Small intestine (tissue), 7 donors: ENCODE measurements around the gene TCP10L. TPM values are rescaled to one million over a fixed set of nuclear protein-coding genes. Genes with fewer than 3 reads are reported as not detected.
"Not testable (repeated sequence)": the region's sequence is repeated elsewhere in the genome, so short reads cannot be mapped to it uniquely, and the experiment has no call there.

ENCODE experiments used
- DNase-seq, 2 donors: peaks; one replicate each; pipeline versions ENCODE4 v3.0.0 to v3.0.0-alpha.2; 2013
- FAIRE-seq: peaks from 2 replicates; lab custom pipeline; 2012; peaks lifted over from hg19 to GRCh38; lab: Jason Lieb, UNC
- H3K27ac ChIP-seq, 3 donors: one replicate each; pipeline ENCODE4 v1.5.1; 2013; ENCODE audit warnings: low read length in 2 of 3, mild to moderate bottlenecking in 2 of 3, control low read depth in 1 of 3, inconsistent platforms in 1 of 3, low read depth in 1 of 3, moderate library complexity in 1 of 3
- H3K27me3 ChIP-seq, 3 donors: one replicate each; pipeline ENCODE4 v1.6.1; 2013; ENCODE audit warnings: low read length in 3 of 3, inconsistent platforms in 1 of 3; ENCODE audit not compliant: control insufficient read depth in 3 of 3, insufficient read depth in 3 of 3
- H3K36me3 ChIP-seq, 3 donors: one replicate each; pipeline ENCODE4 v1.6.1; 2013; ENCODE audit warnings: low read length in 3 of 3, inconsistent platforms in 1 of 3, low read depth in 1 of 3, mild to moderate bottlenecking in 1 of 3, moderate library complexity in 1 of 3; ENCODE audit not compliant: control insufficient read depth in 3 of 3, insufficient read depth in 2 of 3
- H3K4me1 ChIP-seq, 3 donors: one replicate each; pipeline ENCODE4 v1.6.1; 2013; ENCODE audit warnings: low read length in 2 of 3, inconsistent platforms in 1 of 3, low read depth in 1 of 3, mild to moderate bottlenecking in 1 of 3, moderate library complexity in 1 of 3; ENCODE audit not compliant: control insufficient read depth in 3 of 3, insufficient read depth in 2 of 3
- H3K4me3 ChIP-seq, 3 donors: one replicate each; pipeline ENCODE4 v1.5.1; 2013; ENCODE audit warnings: low read length in 3 of 3, control low read depth in 1 of 3, inconsistent platforms in 1 of 3, low read depth in 1 of 3, mild to moderate bottlenecking in 1 of 3, moderate library complexity in 1 of 3
- H3K9me3 ChIP-seq, 2 donors: one replicate each; pipeline ENCODE4 v1.6.1; 2013; ENCODE audit warnings: low read depth in 1 of 2, low read length in 1 of 2; ENCODE audit not compliant: control insufficient read depth in 2 of 2, insufficient read depth in 1 of 2
- WGBS, 3 donors: extraction: QIAGEN DNeasy Blood & Tissue Kit; methylation state at CpG; one replicate each; pipeline ENCODE4 v1.1.7; 2013; 5-methylcytosine and 5-hydroxymethylcytosine counted together
- polyA plus RNA-seq, 4 donors: library from polyadenylated mRNA; stranded (reverse) in 3 of 4; unstranded in 1 of 4; fragments of 200-250 nt in 3 of 4; fragments of 120-200 nt in 1 of 4; gene quantifications; one replicate each; pipeline versions ENCODE4 v1.2.1 to v1.2.3, GENCODE V29; 2013
- donor health status: healthy with polysubstance abuse.
- donor health status: control.
- donor health status: control.
- donor health status: Bipolar disorder and iron deficiency.
- donor health status: healthy.

The TCP10L gene
- polyA plus RNA-seq, 4 donors: 0.30 to 0.36 TPM; not detected in 2

GRCh38 chr21:32610940-32611339 is 25.6 kb upstream of the TCP10L start:
- H3K27ac ChIP-seq, FAIRE-seq, H3K4me1 ChIP-seq, H3K9me3 ChIP-seq, H3K27me3 ChIP-seq, DNase-seq: not testable (repeated sequence)
- H3K4me3 ChIP-seq: peak overlapping the region in 1 of 3 donors; percentile 71
- WGBS, 3 donors: 63 to 73% (median 64%) methylated on average over 17 of the region's 17 CpGs
- peaks cover 0 to 15% (median 4%) of the 10 kb centered on the region in 3 donors for H3K36me3 ChIP-seq

- Histone ChIP-seq H3K4me1 (no peaks in the 10 kb centered on the region), H3K9me3 (no peaks in the 10 kb centered on the region), H3K4me3 (no peak overlapping the region), H3K27ac (no peak overlapping the region), H3K36me3 (peaks cover 6 to 32% (median 6%) of the 10 kb centered on the region in 3 donors), H3K27me3 (peaks cover 0 to 2% (median 0%) of the 10 kb centered on the region in 3 donors)
- FAIRE-seq (no peak), DNase-seq (no peak)
- WGBS, 3 donors: 92 to 95% (median 93%) methylated on average over 5 of the region's 5 CpGs
Observed at GRCh38 chr21:32608851-32609250, 23.5 kb upstream of the TCP10L start.

GRCh38 chr21:32605469-32605868 is 20.1 kb upstream of the TCP10L start:
- Histone ChIP-seq H3K4me3 (no peak overlapping the region), H3K27ac (no peak overlapping the region), H3K36me3 (peaks cover 9 to 55% (median 18%) of the 10 kb centered on the region in 3 donors), H3K4me1 (no peaks in the 10 kb centered on the region), H3K27me3 (no peaks in the 10 kb centered on the region), H3K9me3 (no peaks in the 10 kb centered on the region)
- DNase-seq (no peak), FAIRE-seq (no peak)
- 88 to 91% (median 90%) methylated on average over 8 of the region's 8 CpGs for WGBS, 3 donors

- no peak overlapping the region for H3K4me3 ChIP-seq
- H3K36me3 ChIP-seq: peaks cover 9 to 54% (median 18%) of the 10 kb centered on the region in 3 donors
- no peak for DNase-seq
- no peak for FAIRE-seq
- H3K9me3 ChIP-seq: no peaks in the 10 kb centered on the region
- no peak overlapping the region for H3K27ac ChIP-seq
- H3K4me1 ChIP-seq: no peaks in the 10 kb centered on the region
- H3K27me3 ChIP-seq: no peaks in the 10 kb centered on the region
- WGBS, 3 donors: 86 to 96% (median 95%) methylated on average over 8 of the region's 8 CpGs
Observed at GRCh38 chr21:32604464-32604863, 19.1 kb upstream of the TCP10L start.

GRCh38 chr21:32603131-32603530 is 17.8 kb upstream of the TCP10L start:
- WGBS, 3 donors: 84 to 89% (median 86%) methylated on average over 8 of the region's 8 CpGs
- H3K27me3 ChIP-seq: no peaks in the 10 kb centered on the region
- no peaks in the 10 kb centered on the region for H3K4me1 ChIP-seq
- FAIRE-seq (no peak), DNase-seq (no peak)
- no peaks in the 10 kb centered on the region for H3K9me3 ChIP-seq
- H3K36me3 ChIP-seq: peaks cover 9 to 57% (median 18%) of the 10 kb centered on the region in 3 donors
- H3K27ac ChIP-seq: no peak overlapping the region
- H3K4me3 ChIP-seq: no peak overlapping the region

- no peak for DNase-seq
- Histone ChIP-seq H3K27ac (no peak overlapping the region), H3K36me3 (peaks cover 9 to 58% (median 15%) of the 10 kb centered on the region in 3 donors), H3K27me3 (no peaks in the 10 kb centered on the region), H3K4me3 (no peak overlapping the region), H3K4me1 (no peaks in the 10 kb centered on the region), H3K9me3 (no peaks in the 10 kb centered on the region)
- WGBS, 3 donors: 93 to 97% (median 95%) methylated on average over 6 of the region's 6 CpGs
- no peak for FAIRE-seq
Observed at GRCh38 chr21:32602099-32602498, 16.8 kb upstream of the TCP10L start.

- H3K36me3 ChIP-seq: peaks cover 7 to 42% (median 13%) of the 10 kb centered on the region in 3 donors
- 83 to 94% (median 91%) methylated on average over 8 of the region's 8 CpGs for WGBS, 3 donors
Observed at GRCh38 chr21:32599526-32599925, 14.2 kb upstream of the TCP10L start.

GRCh38 chr21:32599091-32599490 is 13.8 kb upstream of the TCP10L start:
- Histone ChIP-seq H3K4me1 (no peaks in the 10 kb centered on the region), H3K4me3 (no peak overlapping the region), H3K9me3 (no peaks in the 10 kb centered on the region), H3K27ac (no peak overlapping the region), H3K36me3 (peaks cover 4 to 37% (median 13%) of the 10 kb centered on the region in 3 donors), H3K27me3 (no peaks in the 10 kb centered on the region)
- WGBS, 3 donors: 74 to 93% (median 85%) methylated on average over 5 of the region's 5 CpGs
- FAIRE-seq (no peak), DNase-seq (no peak)

More at GRCh38 chr21:32599526-32599925, 14.2 kb upstream of the TCP10L start:
- Histone ChIP-seq H3K4me1 (no peaks in the 10 kb centered on the region), H3K4me3 (no peak overlapping the region), H3K27ac (no peak overlapping the region), H3K9me3 (no peaks in the 10 kb centered on the region), H3K27me3 (no peaks in the 10 kb centered on the region)
- FAIRE-seq (no peak), DNase-seq (no peak)

GRCh38 chr21:32597205-32597604 is 11.9 kb upstream of the TCP10L start:
- Histone ChIP-seq H3K27ac (no peak overlapping the region), H3K36me3 (peaks cover 0 to 21% (median 5%) of the 10 kb centered on the region in 3 donors), H3K27me3 (no peaks in the 10 kb centered on the region), H3K4me1 (no peaks in the 10 kb centered on the region), H3K4me3 (no peak overlapping the region), H3K9me3 (no peaks in the 10 kb centered on the region)
- no peak for DNase-seq
- WGBS, 3 donors: 71 to 73% (median 72%) methylated on average over 6 of the region's 6 CpGs
- FAIRE-seq: no peak
